IMR-90 (cell line): ENCODE data around the gene SLC30A2. TPM values are rescaled to one million over a fixed set of nuclear protein-coding genes. Genes with fewer than 3 reads are reported as not detected.

ENCODE experiments used
- ATAC-seq: fragments of 200-7000 bp; cut with Tn5 transposase; 2 replicates; pipeline ENCODE4 v1.9.1; 2020; ENCODE audit warnings: low read depth, mild to moderate bottlenecking, moderate library complexity
- BruUV-seq: library from RNA; stranded (reverse); fragments of 400-500 nt; replicated peaks from 2 replicates; lab custom pipeline; 2021; lab: Mats Ljungman, UMichigan
- CTCF ChIA-PET: fragments of 300-600 bp; formaldehyde crosslinking; extraction: SDS; loops from one replicate; lab custom pipeline; 2021; ENCODE audit warnings: antibody characterized with exemption; lab: Yijun Ruan, JAX
- POLR2A ChIA-PET: fragments of 300-600 bp; sonication (Branson Sonifier 250); formaldehyde crosslinking; loops from one replicate; lab custom pipeline; 2022; ENCODE audit warnings: antibody characterized with exemption; ENCODE audit not compliant: unreplicated experiment; lab: Charles Lee
- DNase-seq: peaks from one replicate; pipeline ENCODE4 v3.0.0; 2013
- H2AFZ ChIP-seq: replicated peaks from 2 replicates; pipeline ENCODE3; 2013; ENCODE audit warnings: low read length, mild to moderate bottlenecking; ENCODE audit not compliant: poor library complexity
- H2AK5ac ChIP-seq: 2 replicates; pipeline ENCODE4 v1.6.1; 2013; ENCODE audit warnings: low read depth, low read length, inconsistent platforms
- H2AK9ac ChIP-seq: replicated peaks from 2 replicates; pipeline ENCODE3; 2013; ENCODE audit warnings: mild to moderate bottlenecking, low read depth, low read length, moderate library complexity; ENCODE audit not compliant: poor library complexity
- H2BK120ac ChIP-seq: 2 replicates; pipeline ENCODE4 v1.6.1; 2013; ENCODE audit warnings: low read depth, low read length, inconsistent platforms
- H2BK15ac ChIP-seq: 3 replicates; pipeline ENCODE4 v1.6.1; 2013; ENCODE audit warnings: low read depth, low read length, inconsistent platforms
- H2BK20ac ChIP-seq: 2 replicates; pipeline ENCODE4 v1.6.1; 2013; ENCODE audit warnings: low read depth, mild to moderate bottlenecking, inconsistent platforms, low read length, moderate library complexity
- H2BK5ac ChIP-seq: 2 replicates; pipeline ENCODE4 v1.6.1; 2013; ENCODE audit warnings: mild to moderate bottlenecking, low read depth, low read length, inconsistent platforms; ENCODE audit not compliant: poor library complexity, severe bottlenecking
- H3K14ac ChIP-seq: replicated peaks from 2 replicates; pipeline ENCODE4 v1.6.1; 2013; ENCODE audit warnings: low read depth, low read length, inconsistent platforms
- H3K18ac ChIP-seq: 2 replicates; pipeline ENCODE4 v1.6.1; 2013; ENCODE audit warnings: low read depth, low read length, control low read depth
- H3K23ac ChIP-seq: 2 replicates; pipeline ENCODE4 v1.6.1; 2013; ENCODE audit warnings: low read depth, low read length, inconsistent platforms
- H3K27ac ChIP-seq: 2 replicates; pipeline ENCODE4 v1.5.1; 2013; ENCODE audit warnings: mild to moderate bottlenecking, control low read depth, low read length; ENCODE audit not compliant: insufficient read depth
- H3K27me3 ChIP-seq: 2 replicates; pipeline ENCODE4 v1.6.1; 2013; ENCODE audit warnings: low read length; ENCODE audit not compliant: control insufficient read depth, insufficient read depth
- H3K36me3 ChIP-seq: 2 replicates; pipeline ENCODE4 v1.6.1; 2013; ENCODE audit warnings: low read length, mixed read lengths; ENCODE audit not compliant: control insufficient read depth, insufficient read depth
- H3K4ac ChIP-seq: 2 replicates; pipeline ENCODE4 v1.6.1; 2013; ENCODE audit warnings: low read depth, low read length, inconsistent platforms
- H3K4me1 ChIP-seq: 2 replicates; pipeline ENCODE4 v1.6.1; 2013; ENCODE audit warnings: low read length, mixed read lengths; ENCODE audit not compliant: control insufficient read depth, insufficient read depth
- H3K4me2 ChIP-seq: 2 replicates; pipeline ENCODE4 v1.6.1; 2013; ENCODE audit warnings: low read depth, mild to moderate bottlenecking, control low read depth, low read length, moderate library complexity
- H3K4me3 ChIP-seq: 2 replicates; pipeline ENCODE4 v1.5.1; 2013; ENCODE audit warnings: low read depth, mild to moderate bottlenecking, control low read depth, low read length, moderate library complexity; ENCODE audit not compliant: insufficient read depth
- H3K56ac ChIP-seq: 2 replicates; pipeline ENCODE4 v1.6.1; 2013; ENCODE audit warnings: low read length, inconsistent platforms; ENCODE audit not compliant: insufficient read depth; ENCODE audit errors: extremely low read depth
- H3K79me1 ChIP-seq, 2 experiments: 2 replicates each; pipeline ENCODE4 v1.6.1; 2013; ENCODE audit warnings: low read length in 2 of 2, inconsistent platforms in 1 of 2, low read depth in 1 of 2
- H3K9ac ChIP-seq: 2 replicates; pipeline ENCODE4 v1.6.1; 2013; ENCODE audit warnings: low read depth, low read length, control low read depth
- H3K9me1 ChIP-seq: 2 replicates; pipeline ENCODE4 v1.6.1; 2013; ENCODE audit warnings: low read length, inconsistent platforms; ENCODE audit not compliant: insufficient read depth
- H3K9me3 ChIP-seq: 2 replicates; pipeline ENCODE4 v1.6.1; 2013; ENCODE audit warnings: low read length; ENCODE audit not compliant: control insufficient read depth, insufficient read depth
- H4K20me1 ChIP-seq: 2 replicates; pipeline ENCODE4 v1.6.1; 2013; ENCODE audit warnings: low read length, inconsistent platforms; ENCODE audit not compliant: insufficient read depth
- H4K5ac ChIP-seq: 2 replicates; pipeline ENCODE4 v1.6.1; 2013; ENCODE audit warnings: mild to moderate bottlenecking, low read depth, low read length, control low read depth
- H4K8ac ChIP-seq, 2 experiments: 2 replicates each; pipeline ENCODE4 v1.6.1; 2013; ENCODE audit warnings: low read depth in 2 of 2, low read length in 2 of 2, control low read depth in 1 of 2, inconsistent platforms in 1 of 2
- H4K91ac ChIP-seq: 2 replicates; pipeline ENCODE4 v1.6.1; 2013; ENCODE audit warnings: low read depth, low read length, inconsistent platforms; ENCODE audit not compliant: insufficient read depth
- BHLHE40 ChIP-seq: fragments of 150-350 bp; IDR thresholded peaks from 2 replicates; pipeline ENCODE4 v1.6.1; 2016; ENCODE audit warnings: mild to moderate bottlenecking, low read depth, low read length
- CEBPB ChIP-seq: IDR thresholded peaks from 2 replicates; pipeline ENCODE4 v1.6.1; 2012; ENCODE audit warnings: low read depth, low read length, improper control_type of control experiment
- CHD1 ChIP-seq: IDR thresholded peaks from 2 replicates; pipeline ENCODE4 v1.6.1; 2012; ENCODE audit warnings: low read depth, low read length, improper control_type of control experiment
- FOS ChIP-seq: fragments of 150-350 bp; IDR thresholded peaks from 2 replicates; pipeline ENCODE4 v1.6.1; 2016; ENCODE audit warnings: low read depth, low read length
- MAFK ChIP-seq: IDR thresholded peaks from 2 replicates; pipeline ENCODE4 v1.6.1; 2012; ENCODE audit warnings: low read depth, low read length, improper control_type of control experiment
- MAZ ChIP-seq: IDR thresholded peaks from 2 replicates; pipeline ENCODE4 v1.6.1; 2012; ENCODE audit warnings: low read depth, mild to moderate bottlenecking, low read length, improper control_type of control experiment, moderate library complexity, borderline replicate concordance
- MXI1 ChIP-seq: IDR thresholded peaks from 2 replicates; pipeline ENCODE4 v1.6.1; 2012; ENCODE audit warnings: low read depth, mild to moderate bottlenecking, low read length, moderate library complexity, borderline replicate concordance
- NFE2L2 ChIP-seq: fragments of 150-350 bp; IDR thresholded peaks from 2 replicates; pipeline ENCODE4 v1.6.1; 2016; ENCODE audit warnings: low read depth, mild to moderate bottlenecking, low read length
- POLR2A ChIP-seq: IDR thresholded peaks from 2 replicates; pipeline ENCODE4 v1.6.1; 2012; ENCODE audit warnings: mild to moderate bottlenecking, low read depth, low read length
- RAD21 ChIP-seq: IDR thresholded peaks from 2 replicates; pipeline ENCODE4 v1.6.1; 2012; ENCODE audit warnings: low read length, improper control_type of control experiment
- RCOR1 ChIP-seq: IDR thresholded peaks from 2 replicates; pipeline ENCODE4 v1.6.1; 2012; ENCODE audit warnings: mild to moderate bottlenecking, low read length, improper control_type of control experiment; ENCODE audit not compliant: insufficient replicate concordance
- RFX5 ChIP-seq: IDR thresholded peaks from 2 replicates; pipeline ENCODE4 v1.8.0; 2012; ENCODE audit warnings: low read depth, mild to moderate bottlenecking, low read length, moderate library complexity
- SMC3 ChIP-seq: fragments of 150-350 bp; IDR thresholded peaks from 2 replicates; pipeline ENCODE4 v1.6.1; 2016; ENCODE audit warnings: low read depth, mild to moderate bottlenecking, antibody characterized with exemption, low read length, moderate library complexity
- WGBS, 2 experiments: methylation state at CpG; one replicate each; pipeline versions ENCODE4 v1.1.5 to v1.1.7; 2013; ENCODE audit warnings: missing lambda C conversion rate in 2 of 2; ENCODE audit not compliant: insufficient read length in 1 of 2; ENCODE audit errors: extremely low coverage in 2 of 2; 5-methylcytosine and 5-hydroxymethylcytosine counted together
- dilution Hi-C: fragments of 300-500 bp; cut with HindIII; formaldehyde crosslinking; loops from one replicate; pipeline ENCODE4 v1.14.3; 2018; ENCODE audit warnings: low sequenced_read_pairs; ENCODE audit not compliant: unreplicated experiment
- in situ Hi-C: fragments of 300-500 bp; cut with MboI; formaldehyde crosslinking; loops from 3 replicates; pipeline ENCODE4 v1.14.3; 2019; ENCODE audit warnings: low sequenced_read_pairs, inconsistent platforms, mixed read lengths
- intact Hi-C: fragments of 100-400 bp; cut with micrococcal nuclease; formaldehyde crosslinking; loops from 2 replicates; pipeline ENCODE4 v1.10.0; 2022
- polyA plus RNA-seq, 3 experiments: library from polyadenylated mRNA; depleted of rRNA; stranded (reverse); fragments of >200 nt; gene quantifications; 2 replicates each; pipeline ENCODE4 v1.2.3, GENCODE V29; 2012; ENCODE audit warnings: low replicate concordance in 1 of 3
- total RNA-seq: library from RNA; depleted of rRNA; stranded (reverse); fragments of >200 nt; gene quantifications from 2 replicates; pipeline ENCODE4 v1.2.3, GENCODE V29; 2012
- TF ChIP-seq, protein P1 (sequence below): fragments of 150-350 bp; IDR thresholded peaks from 2 replicates; pipeline ENCODE4 v1.6.1; 2017; ENCODE audit warnings: mild to moderate bottlenecking, antibody characterized with exemption, low read length, low read depth
- TF ChIP-seq, protein P2 (sequence below): conservative IDR thresholded peaks from 2 replicates; pipeline ENCODE4 v1.5.1; 2012; ENCODE audit warnings: mild to moderate bottlenecking, low read depth, low read length, improper control_type of control experiment
- TF ChIP-seq, protein P3 (sequence below): fragments of 150-350 bp; IDR thresholded peaks from 2 replicates; pipeline ENCODE4 v1.6.1; 2016; ENCODE audit warnings: low read depth, mild to moderate bottlenecking, low read length, moderate library complexity, borderline replicate concordance

The SLC30A2 gene
- total and polyA plus RNA-seq, 2 of the 4 experiments (the other 2 are of a cell fraction): not detected

DNA sequence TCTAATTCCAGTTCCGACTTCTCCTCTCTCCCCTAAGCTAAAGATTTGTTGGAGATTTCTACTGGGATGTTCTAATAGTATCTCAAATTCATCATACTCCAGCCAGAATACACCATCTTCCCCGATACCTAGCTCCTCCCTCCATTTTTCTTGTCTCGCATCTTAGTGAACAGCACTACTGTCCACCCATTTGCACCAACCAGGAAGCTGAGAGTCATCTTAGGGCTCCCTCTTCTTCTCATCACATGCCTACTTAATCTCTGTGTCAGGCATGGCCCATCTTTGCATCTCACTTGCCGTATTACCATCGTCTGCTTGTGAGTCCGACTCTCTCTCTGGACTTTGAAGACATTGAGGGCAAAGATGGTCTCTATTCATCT is 25.0 kb upstream of the SLC30A2 start:
- Histone ChIP-seq H3K9ac (no peak overlapping the region), H4K8ac (no peak overlapping the region), H3K4me1 (no peaks in the 10 kb centered on the region), H3K27me3 (peaks cover 67% of the 10 kb centered on the region), H3K9me1 (no peaks in the 10 kb centered on the region), H2BK20ac (no peak overlapping the region), H2AFZ (no peak overlapping the region), H3K79me1 (no peaks in the 10 kb centered on the region), H3K23ac (no peak overlapping the region), H4K91ac (no peak overlapping the region), H2BK5ac (no peak overlapping the region), H3K4me3 (no peak overlapping the region), H3K36me3 (no peaks in the 10 kb centered on the region), H2AK5ac (no peak overlapping the region), H3K4me2 (no peak overlapping the region), H3K9me3 (no peaks in the 10 kb centered on the region), H3K4ac (no peak overlapping the region), H2AK9ac (no peak overlapping the region), H3K14ac (no peak overlapping the region), H2BK120ac (no peak overlapping the region), H2BK15ac (no peak overlapping the region), H3K56ac (no peak overlapping the region), H3K27ac (no peak overlapping the region), H3K18ac (no peak overlapping the region), H4K5ac (no peak overlapping the region), H4K20me1 (no peaks in the 10 kb centered on the region)
- ChIA-PET POLR2A (no interaction called here), CTCF (no interaction called here)
- intact Hi-C loops: no loop called here
- DNase-seq (no peak), ATAC-seq (no peak)
- TF ChIP-seq RCOR1: no peak
- TF ChIP-seq CHD1: no peak
- TF ChIP-seq, protein P1, sequence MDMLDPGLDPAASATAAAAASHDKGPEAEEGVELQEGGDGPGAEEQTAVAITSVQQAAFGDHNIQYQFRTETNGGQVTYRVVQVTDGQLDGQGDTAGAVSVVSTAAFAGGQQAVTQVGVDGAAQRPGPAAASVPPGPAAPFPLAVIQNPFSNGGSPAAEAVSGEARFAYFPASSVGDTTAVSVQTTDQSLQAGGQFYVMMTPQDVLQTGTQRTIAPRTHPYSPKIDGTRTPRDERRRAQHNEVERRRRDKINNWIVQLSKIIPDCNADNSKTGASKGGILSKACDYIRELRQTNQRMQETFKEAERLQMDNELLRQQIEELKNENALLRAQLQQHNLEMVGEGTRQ: no peak
- no peak for TF ChIP-seq SMC3
- TF ChIP-seq, protein P2, sequence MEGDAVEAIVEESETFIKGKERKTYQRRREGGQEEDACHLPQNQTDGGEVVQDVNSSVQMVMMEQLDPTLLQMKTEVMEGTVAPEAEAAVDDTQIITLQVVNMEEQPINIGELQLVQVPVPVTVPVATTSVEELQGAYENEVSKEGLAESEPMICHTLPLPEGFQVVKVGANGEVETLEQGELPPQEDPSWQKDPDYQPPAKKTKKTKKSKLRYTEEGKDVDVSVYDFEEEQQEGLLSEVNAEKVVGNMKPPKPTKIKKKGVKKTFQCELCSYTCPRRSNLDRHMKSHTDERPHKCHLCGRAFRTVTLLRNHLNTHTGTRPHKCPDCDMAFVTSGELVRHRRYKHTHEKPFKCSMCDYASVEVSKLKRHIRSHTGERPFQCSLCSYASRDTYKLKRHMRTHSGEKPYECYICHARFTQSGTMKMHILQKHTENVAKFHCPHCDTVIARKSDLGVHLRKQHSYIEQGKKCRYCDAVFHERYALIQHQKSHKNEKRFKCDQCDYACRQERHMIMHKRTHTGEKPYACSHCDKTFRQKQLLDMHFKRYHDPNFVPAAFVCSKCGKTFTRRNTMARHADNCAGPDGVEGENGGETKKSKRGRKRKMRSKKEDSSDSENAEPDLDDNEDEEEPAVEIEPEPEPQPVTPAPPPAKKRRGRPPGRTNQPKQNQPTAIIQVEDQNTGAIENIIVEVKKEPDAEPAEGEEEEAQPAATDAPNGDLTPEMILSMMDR: no peak
- no peak for TF ChIP-seq NFE2L2
- TF ChIP-seq MAFK: no peak
- TF ChIP-seq, protein P3, sequence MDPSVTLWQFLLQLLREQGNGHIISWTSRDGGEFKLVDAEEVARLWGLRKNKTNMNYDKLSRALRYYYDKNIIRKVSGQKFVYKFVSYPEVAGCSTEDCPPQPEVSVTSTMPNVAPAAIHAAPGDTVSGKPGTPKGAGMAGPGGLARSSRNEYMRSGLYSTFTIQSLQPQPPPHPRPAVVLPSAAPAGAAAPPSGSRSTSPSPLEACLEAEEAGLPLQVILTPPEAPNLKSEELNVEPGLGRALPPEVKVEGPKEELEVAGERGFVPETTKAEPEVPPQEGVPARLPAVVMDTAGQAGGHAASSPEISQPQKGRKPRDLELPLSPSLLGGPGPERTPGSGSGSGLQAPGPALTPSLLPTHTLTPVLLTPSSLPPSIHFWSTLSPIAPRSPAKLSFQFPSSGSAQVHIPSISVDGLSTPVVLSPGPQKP: no peak
- TF ChIP-seq CEBPB: no peak
- TF ChIP-seq MXI1: no peak
- no peak for TF ChIP-seq FOS
- TF ChIP-seq MAZ: no peak
- no peak for TF ChIP-seq RAD21
- TF ChIP-seq BHLHE40: no peak
- TF ChIP-seq POLR2A: no peak
- TF ChIP-seq RFX5: no peak
- in situ Hi-C loops: no loop called here
- no TSS peak for BruUV-seq
- WGBS, 2 experiments: 81% methylated on average over 2 of the region's 6 CpGs; no CpG with 5 or more reads in 1 of the 2 experiments
- dilution Hi-C loops: no loop called here
